DMS53 treated with DMSO at 0.1 percent for 48 hours (cell line): Measurements from ENCODE around the gene CGB8.

Experiments
- DNase-seq: peaks from one replicate; lab custom pipeline; 2025; ENCODE audit not compliant: unreplicated experiment; lab: John Stamatoyannopoulos, UW

The CGB8 gene

DNA sequence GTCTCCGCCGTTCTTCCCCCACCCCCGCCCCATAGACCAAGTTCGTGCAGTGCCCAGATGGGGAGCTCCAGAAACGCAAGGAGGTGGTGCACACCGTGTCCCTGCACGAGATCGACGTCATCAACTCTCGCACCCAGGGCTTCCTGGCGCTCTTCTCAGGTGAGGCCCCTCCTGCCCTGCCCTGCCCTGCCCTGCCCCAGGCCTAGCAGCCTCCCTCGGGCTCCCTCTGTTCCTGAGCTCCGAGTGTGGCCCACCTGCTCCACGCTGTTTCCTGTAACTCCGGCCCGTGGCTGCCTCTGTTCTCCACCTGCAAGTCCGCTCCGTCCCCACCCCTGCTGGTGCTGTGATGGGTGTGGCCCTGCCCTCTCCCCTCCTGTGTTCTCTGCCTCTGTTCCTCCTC lies 38.5 kb downstream of the CGB8 start:
- DNase-seq: no peak

DNA sequence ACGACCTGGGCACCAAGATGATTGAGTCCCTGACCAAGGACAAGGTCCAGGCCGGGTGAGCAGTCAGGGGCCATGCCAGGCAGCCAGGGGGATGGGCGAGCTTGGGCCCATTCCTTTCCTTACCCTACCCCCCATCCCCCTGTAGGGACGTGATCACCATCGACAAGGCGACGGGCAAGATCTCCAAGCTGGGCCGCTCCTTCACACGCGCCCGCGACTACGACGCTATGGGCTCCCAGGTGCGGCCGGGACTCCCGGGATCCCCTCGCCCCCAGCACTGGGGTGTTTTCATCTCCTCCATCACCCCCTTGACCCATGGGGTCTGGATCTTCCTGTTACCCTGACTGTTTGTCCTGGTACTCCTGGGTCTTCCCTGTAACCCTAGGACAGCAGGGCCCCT lies 39.1 kb downstream of the CGB8 start:
- DNase-seq: no peak

GRCh38 chr19:49006905-49007304 lies 42.0 kb downstream of the CGB8 start:
- DNase-seq: no peak

DNA sequence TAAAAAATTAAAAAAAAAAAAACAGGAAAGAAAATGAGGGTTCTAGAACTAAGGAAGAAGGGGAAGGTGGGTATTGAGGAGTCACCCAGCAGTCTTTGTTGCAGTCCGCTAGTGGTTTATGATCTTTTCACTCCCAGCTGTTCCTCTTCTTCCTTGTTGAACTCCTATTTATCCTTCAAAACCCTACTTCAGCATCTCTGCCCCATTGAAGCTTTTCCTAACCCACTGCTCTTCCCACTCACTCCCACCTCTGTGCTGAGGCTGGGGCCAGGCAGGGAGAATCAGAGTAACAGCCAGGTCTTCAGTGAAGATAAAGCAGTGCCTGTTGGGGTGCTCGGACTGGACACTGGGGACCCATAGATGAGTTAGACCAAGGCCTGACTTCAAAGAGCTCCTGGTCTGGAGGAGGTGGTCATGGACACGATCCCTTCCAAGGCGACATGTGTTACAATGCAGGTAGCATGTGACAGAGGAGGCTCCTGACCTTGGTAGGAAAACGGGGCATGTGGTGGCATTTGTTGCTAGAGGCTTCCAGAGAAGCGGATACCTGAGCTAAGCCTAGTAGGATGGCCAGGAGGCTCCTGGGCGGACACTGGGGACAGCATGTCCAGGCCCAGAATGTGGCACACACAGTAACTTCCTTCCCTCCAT lies 43.8 kb downstream of the CGB8 start:
- DNase-seq: no peak

- no peak for DNase-seq
These were observed 44.8 kb downstream of the CGB8 start for GRCh38 chr19:49004133-49004532.

DNA sequence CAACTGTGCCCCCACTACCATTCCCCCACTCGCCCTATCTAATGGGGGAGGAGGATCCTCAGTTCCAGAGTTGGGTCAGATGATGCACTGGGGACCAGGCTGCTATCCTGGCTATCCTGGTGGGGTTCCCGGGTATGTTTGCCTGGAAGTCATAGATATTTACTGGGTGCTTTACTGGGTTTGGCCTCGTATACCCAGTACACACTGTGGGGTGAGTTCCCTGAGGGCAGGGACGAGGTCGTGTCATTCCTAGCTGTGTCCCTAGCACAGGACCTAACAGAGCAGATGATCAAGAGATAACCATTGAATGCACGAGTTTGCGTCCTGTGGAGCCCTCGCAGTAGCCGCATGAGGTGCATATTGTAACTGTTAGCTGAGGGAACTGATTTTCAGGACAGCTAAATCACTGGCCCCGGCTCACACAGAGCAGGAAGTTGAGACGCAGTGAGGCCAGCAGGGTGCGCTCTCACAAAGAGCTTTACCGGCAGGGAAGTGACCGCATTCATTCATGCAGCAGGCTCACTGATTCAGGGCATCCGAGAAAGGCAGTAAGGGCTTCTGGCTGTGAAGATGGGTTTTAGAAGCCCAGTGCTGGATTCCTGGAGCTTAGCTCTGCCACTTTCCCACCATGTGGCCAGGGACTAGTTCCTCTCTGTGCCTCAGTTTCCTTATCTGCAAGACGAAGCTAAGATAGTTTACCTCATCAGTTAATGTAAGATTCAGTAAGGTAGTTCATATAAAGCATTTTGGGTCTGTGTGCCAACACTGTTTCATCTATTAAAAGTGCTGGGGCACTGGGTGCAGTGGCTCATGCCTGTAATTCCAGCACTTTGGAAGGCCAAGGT lies 49.2 kb downstream of the CGB8 start:
- DNase-seq: no peak

- no peak for DNase-seq
These were observed 50.9 kb downstream of the CGB8 start for GRCh38 chr19:48997972-48998371.
